GM21576 (cell line): ENCODE results near the gene HYAL2.

Experiments
- ATAC-seq: cut with Tn5 transposase; IDR thresholded peaks from one replicate; pipeline ENCODE4 v1.9.1; 2021; ENCODE audit warnings: mild to moderate bottlenecking, moderate library complexity; ENCODE audit not compliant: unreplicated experiment

HYAL2 gene

GRCh38 chr3:50350527-50351322 lies 28.2 kb upstream of the HYAL2 start, which contains the start of the genes CYB561D2 and NPRL2:
TSS of gene CYB561D2 (plus strand) at chr3:50350862. CDS start at chr3:50351434, 572 bp downstream.
TSS of gene NPRL2 (minus strand) at chr3:50350775. CDS start at chr3:50350652, 123 bp downstream.
- ATAC-seq = peak; percentile 74

- no peak for ATAC-seq
Observed at GRCh38 chr3:50350213-50350526, 27.6 kb upstream of the HYAL2 start.

GRCh38 chr3:50347187-50347813 lies 24.8 kb upstream of the HYAL2 start:
- ATAC-seq = no peak

GRCh38 chr3:50345586-50346234 lies 23.2 kb upstream of the HYAL2 start, which contains the start of gene ZMYND10:
TSS of gene ZMYND10 (minus strand) at chr3:50345732. CDS start at chr3:50345579, 153 bp downstream.
- ATAC-seq = no peak

- no peak for ATAC-seq
Observed at GRCh38 chr3:50345008-50345407, 22.5 kb upstream of the HYAL2 start.

- ATAC-seq = no peak
Observed at GRCh38 chr3:50342813-50343633, 20.5 kb upstream of the HYAL2 start.

GRCh38 chr3:50341996-50342650 lies 19.6 kb upstream of the HYAL2 start:
- no peak for ATAC-seq

- no peak for ATAC-seq
Observed at GRCh38 chr3:50341537-50341936, 19.0 kb upstream of the HYAL2 start.

GRCh38 chr3:50340448-50341329 lies 18.1 kb upstream of the HYAL2 start, which contains the start of gene RASSF1:
TSS of gene RASSF1 (minus strand) at chr3:50340836. CDS start at chr3:50340805, 31 bp downstream.
- no peak for ATAC-seq

GRCh38 chr3:50340147-50340447 lies 17.6 kb upstream of the HYAL2 start:
- no peak for ATAC-seq

- ATAC-seq = no peak
Observed at GRCh38 chr3:50339485-50340146, 17.1 kb upstream of the HYAL2 start.

GRCh38 chr3:50338965-50339364 lies 16.4 kb upstream of the HYAL2 start:
- ATAC-seq = no peak

GRCh38 chr3:50337175-50337861 lies 14.8 kb upstream of the HYAL2 start:
- ATAC-seq = peak; percentile 71

- peak; percentile 21 for ATAC-seq
Observed at GRCh38 chr3:50336452-50337174, 14.1 kb upstream of the HYAL2 start.

GRCh38 chr3:50334339-50335075 lies 12.0 kb upstream of the HYAL2 start:
- no peak for ATAC-seq

- ATAC-seq = no peak
Observed at GRCh38 chr3:50333744-50334328, 11.3 kb upstream of the HYAL2 start.
